ENCODE measurements around the gene CORO1C.
"Not testable (repeated sequence)": the region's sequence is repeated elsewhere in the genome, so short reads cannot be mapped to it uniquely, and the experiment has no call there.

The CORO1C gene

DNA sequence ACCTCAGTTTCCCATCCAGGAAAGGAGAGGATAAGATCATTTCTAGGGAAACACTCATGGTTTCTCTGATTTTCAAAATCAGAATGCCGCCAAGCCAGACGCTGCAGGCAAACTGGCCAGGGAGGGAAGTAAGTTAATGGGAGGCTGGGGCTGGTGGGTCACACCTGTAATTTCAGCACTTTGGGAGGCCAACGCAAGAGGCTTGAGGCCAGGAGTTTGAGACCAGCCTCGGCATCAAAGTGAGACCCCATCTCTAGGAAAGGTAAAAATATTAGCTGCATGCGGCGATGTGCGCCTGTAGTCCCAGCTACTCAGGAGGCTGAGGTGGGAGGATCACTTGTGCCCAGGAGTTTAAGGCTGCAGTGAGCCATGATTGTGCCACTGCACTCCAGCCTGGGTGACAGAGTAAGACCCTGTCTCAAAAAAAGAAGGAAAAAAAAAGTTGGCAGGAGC is 98.2 kb downstream of the CORO1C start:
- DNase-seq, result no peak

DNA sequence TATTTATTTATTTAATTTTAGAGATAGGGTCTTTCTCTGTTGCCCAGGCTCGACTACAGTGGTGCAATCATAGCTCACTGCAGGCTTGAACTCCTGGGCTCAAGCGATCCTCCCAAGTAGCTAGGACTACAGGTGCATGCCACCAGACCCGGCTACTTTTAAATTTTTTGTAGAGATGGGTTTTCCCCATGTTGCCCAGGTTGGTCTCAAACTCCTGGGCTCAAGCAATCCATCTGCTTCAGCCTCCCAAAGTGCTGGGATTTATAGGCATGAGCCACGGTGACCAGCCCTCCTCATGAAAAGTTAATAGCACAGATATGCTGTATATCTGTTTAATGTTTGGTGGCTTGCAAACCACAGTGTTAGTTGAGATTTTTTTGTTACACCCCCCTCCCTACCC is 100.1 kb downstream of the CORO1C start:
- DNase-seq, result not testable (repeated sequence)

DNA sequence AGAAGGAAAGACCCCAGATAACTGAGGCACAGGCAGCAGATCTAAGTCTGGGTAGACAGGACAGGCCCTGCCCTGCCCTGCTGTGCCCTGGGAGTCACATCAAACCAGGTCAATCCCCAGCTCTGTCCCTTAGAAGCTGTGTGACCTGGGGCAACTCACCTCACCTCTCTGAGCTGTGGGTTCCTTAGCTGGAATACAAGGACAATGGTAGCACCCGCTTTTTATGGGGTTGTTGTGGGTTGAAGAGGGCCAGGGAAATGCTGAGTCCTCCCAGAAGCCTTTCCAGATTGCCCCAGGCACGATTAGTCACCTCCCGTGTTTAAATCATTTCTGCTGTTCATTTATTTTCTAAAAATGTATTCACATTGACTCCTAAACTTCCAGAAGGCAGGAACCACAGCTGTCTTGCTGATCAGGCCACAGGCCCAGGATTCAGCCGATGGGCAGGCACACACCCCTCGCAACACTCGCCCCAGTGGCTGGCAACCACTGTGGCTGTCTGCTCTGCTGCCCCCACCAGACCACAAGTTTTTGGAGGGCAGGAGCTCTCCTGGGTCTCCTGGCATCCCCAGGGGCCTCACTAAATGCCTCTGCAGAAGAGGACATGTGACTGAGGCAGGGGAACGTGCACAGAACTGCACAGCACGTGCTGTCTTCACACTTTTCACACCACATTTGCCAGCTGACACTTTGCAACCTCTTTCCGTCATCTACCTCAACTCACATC is 100.7 kb downstream of the CORO1C start:
- no peak for DNase-seq

DNA sequence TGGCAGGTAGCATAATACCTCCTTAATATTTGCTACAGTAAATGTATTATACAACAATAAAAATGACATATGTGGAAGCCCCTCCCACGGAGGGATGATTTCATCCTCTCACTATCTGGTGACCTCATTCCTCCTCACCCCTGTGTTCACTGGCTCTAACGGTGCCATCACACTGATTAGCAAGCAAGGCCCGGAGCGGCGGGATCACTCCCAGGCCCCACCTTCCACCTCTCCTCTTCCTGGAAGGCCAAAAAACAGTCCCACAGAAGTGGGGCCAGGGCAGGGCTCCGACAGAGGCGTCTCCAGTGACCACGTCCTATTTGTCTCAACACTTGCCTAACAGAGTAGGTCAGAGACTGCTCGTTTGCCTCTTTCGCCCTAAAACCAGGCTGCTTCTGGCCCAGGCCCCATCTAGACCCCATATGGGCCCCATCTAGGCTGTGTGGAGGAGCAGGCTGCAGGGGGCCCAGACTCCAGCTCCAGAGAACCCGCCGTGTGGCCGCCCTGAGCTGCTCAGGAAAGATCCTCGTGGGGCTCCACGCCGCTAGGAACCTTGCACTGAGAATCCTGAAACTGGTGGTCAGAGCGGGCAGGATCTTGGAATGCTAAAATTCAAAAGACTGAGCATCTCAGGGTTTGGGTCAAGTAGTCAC is 101.4 kb downstream of the CORO1C start:
- peak; percentile 60 for DNase-seq

DNA sequence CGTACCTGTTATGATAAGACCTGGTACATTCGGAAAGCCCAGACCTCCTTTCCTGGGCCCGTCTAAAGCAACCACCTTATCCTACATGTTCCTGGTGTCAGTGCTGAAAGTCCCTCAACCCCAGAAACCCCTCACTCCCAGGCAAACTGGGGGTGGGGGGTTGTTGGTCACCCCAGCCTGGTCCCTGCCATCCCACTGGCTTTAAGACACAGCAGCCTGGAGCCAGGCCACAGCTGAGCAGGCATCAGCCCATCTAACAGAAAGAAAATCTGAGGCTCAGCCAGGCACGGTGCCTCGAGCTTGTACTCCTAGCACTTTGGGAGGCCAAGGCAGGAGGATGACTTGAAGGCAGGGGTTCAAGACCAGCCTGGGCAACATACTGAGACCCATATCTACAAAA is 102.2 kb downstream of the CORO1C start:
- no peak for DNase-seq

DNA sequence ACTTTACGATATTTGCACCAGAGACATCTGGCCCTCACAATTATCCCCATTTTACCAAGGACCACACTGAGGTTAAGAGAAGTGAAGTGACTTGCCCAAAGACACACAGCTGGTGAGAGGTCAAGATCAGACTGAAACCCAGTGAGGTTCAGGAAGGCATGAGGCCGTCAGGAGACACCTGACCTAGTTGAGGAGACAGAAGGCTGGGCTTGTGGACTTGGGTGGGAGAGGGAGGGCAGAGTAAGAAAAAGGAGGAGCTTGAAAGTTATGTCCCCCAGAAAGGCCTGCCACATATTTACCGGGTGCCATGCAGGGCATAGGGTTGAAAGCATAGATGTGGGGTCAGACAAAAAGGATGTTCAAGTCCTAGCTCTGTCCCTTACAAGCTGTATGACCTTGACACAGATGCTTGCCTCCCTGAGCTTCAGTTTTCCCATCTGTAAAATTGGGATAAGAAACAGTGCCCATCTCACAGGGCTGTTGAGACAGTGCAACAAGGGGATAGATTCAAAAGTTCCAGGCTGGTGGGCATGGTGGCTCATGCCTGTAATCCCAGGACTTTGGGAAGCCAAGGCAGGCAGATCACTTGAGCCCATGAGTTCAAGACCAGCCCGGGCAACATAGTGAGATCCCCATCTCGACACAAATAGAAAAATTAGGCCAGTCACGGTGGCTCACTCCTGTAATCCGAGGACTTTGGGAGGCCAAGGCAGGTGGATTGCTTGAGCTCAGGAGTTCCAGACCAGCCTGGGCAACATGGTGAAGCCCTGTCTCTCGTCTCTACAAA is 104.0 kb downstream of the CORO1C start:
- no peak for DNase-seq

DNA sequence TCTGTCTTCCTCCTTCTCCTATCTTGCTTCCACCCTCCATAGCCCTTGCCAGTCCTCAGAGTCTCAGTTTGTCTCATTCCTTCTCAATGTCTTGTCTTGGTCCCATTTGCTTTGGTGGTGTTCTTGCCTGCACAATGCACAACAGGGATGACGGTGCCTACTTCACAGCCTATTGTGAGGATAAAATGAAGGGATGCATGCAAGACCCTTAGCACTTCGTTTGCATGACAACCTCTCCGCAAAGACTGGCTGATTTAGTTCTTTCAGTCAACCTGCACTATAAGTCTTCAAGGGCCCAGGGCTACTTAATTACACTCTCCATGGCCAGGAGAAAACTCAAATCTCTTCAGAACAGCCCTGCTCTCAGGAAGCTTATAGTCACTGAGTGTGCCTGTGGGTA is 106.1 kb downstream of the CORO1C start:
- no peak for DNase-seq

DNA sequence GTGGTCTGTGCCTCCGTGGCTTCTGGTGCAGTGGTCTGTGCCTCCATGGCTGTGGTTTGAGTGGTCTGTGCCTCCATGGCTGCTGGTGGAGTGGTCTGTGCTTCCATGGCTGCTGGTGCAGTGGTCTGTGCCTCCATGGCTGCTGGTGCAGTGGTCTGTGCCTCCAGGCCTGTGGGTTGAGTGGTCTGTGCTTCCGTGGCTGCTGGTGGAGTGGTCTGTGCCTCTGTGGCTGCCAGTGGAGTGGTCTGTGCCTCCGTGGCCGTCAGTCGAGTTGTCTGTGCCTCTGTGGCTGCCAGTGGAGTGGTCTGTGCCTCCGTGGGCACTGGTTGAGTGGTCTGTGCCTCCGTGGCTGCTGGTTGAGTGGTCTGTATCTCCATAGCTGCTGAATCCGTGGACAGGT is 107.7 kb downstream of the CORO1C start:
- DNase-seq, result no peak

DNA sequence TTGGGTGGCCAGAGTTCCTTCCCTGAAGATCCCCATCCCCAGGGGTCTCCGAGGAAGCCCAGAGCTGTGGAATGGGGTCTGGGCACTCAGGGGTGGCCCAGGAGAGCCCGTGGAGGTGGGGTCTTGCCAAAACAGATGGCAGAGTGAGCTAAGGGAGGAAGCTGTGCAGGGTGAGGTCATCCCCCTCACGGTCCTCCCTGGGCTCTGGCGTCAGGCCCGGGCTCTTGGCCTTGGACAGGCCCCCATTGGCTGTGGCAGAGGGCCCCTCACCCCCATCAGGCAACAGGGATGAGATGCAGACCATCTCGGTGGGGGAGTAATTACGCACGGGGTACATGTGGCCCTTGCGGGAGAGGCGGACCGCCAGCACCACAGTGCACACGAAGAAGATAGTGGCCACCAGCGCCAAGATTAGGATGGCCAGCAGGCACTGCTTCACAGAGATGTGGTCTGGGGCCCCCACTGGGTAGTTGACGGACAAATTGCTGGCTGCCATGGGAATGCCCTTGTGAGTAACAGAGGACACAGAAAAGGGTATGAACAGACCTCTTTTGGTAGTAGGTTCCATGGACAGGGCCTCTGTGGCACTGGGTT is 108.3 kb downstream of the CORO1C start:
- DNase-seq, result no peak

DNA sequence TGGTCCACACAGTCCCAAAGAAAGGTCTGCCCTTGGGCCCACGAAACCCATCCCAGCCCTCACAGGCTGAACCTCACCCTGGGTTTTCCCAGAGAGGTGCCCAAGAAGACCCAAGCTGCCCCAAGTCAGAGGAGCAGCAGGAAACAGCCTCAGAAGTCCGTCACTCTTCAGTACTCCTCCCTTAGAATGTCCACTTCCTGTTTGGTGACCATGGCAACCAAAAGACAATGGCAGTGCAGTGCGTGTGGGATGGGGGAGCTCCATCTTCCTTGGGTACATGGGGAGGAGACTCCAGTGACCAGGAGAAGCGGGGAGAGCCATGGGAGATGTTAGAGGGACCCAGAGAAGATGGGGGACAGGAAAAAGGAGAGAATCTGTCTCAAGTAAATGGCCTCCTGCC is 108.9 kb downstream of the CORO1C start:
- DNase-seq, result no peak

DNA sequence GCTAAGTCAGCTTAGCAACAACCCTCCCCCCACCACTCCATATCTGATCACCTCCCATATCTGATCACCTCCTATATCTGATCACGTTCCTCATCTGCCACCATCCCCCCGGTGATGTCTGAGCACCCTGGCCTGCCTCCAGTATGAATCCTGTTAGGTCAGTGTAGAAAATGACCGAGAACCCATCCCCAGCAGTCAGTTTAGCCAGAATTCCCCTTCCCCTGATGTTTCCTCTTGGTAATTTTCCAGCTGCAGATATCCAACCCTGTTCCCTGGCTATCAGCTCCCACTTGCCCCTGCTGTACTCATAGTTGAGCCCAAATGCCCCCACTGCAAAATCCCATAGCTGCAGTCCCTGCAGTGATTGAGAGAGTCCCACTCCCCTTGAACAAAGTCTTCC is 110.2 kb downstream of the CORO1C start:
- no peak for DNase-seq

DNA sequence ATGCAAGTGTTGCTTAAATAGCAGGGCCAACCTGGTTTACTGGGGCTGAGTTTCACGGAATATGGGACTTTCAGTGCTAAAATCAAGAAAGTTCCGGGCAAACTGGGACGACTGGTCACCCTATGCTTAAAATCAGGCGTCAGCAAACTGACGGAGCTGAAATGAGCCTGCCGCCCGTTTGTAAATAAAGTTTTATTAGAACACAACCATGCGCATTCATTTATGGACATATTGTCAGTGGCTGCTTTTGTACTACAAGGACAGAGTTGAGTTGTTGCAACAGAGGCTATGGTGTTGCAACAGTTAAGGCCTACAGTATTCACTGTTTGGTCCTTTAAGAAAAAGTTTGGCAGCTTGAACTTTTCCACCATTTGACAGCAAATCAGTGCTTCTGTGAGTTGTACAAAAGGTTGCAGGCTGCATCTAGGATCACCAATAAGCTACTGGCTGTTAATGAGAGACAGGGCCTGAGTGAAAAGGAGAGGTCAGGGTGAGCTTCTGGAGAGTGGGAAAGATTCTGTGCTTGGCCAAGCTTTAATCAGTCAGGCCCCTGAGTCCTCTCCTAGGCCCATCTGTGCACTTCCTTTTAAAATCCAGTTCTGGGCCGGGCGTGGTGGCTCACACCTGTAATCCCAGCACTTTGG is 111.0 kb downstream of the CORO1C start:
- DNase-seq, result no peak

DNA sequence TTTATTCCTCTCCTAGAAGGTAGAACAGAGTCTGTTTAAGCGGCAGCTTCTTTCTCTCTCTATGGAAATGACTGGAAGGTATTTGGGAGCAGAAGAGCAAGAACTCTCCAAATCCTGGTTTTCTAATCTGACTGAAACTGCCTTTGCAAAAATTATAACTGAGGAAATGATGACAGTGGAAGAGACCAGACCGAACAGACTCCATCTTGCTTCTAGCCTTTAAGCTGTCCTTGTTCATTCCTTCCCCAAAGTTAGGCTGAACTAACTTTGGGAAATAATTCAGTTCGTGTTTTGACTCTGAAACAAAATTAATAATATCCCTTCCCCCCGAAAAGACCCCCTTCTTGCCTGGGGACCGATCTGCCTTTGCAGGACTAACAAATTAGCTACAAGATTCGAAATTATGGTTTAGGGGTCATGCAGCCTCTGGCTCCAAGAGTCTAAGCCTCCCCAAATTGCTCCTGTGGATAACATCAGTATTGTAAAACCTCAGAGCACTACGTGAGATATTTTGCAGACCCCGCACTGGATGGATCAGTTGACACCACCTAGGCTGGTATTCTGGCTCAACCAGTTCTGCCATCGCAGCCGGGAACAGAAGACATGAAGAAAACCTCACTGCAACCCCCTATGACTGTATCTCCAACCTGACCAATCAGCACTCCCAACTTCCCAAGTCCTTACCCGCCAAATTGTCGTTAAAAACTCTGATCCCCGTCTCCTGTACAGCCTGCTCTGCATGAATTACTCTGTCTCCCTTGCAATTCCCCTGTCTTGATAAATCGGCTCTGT is 111.8 kb downstream of the CORO1C start:
- DNase-seq, result no peak

DNA sequence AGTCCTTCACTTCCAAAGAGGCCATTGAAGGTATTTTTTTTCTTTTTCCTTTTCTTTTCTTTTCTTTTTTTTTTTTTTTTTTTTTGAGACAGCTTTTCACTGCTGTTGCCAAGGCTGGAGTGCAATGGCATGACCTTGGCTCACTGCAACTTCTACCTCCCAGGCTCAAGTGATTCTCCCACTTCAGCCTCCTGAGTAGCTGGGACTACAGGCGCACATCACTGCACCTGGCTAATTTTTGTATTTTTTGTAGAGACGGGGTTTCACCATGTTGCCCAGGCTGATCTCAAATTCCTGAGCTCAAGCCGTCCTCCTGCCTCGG is 112.4 kb downstream of the CORO1C start:
- DNase-seq, result not testable (repeated sequence)

DNA sequence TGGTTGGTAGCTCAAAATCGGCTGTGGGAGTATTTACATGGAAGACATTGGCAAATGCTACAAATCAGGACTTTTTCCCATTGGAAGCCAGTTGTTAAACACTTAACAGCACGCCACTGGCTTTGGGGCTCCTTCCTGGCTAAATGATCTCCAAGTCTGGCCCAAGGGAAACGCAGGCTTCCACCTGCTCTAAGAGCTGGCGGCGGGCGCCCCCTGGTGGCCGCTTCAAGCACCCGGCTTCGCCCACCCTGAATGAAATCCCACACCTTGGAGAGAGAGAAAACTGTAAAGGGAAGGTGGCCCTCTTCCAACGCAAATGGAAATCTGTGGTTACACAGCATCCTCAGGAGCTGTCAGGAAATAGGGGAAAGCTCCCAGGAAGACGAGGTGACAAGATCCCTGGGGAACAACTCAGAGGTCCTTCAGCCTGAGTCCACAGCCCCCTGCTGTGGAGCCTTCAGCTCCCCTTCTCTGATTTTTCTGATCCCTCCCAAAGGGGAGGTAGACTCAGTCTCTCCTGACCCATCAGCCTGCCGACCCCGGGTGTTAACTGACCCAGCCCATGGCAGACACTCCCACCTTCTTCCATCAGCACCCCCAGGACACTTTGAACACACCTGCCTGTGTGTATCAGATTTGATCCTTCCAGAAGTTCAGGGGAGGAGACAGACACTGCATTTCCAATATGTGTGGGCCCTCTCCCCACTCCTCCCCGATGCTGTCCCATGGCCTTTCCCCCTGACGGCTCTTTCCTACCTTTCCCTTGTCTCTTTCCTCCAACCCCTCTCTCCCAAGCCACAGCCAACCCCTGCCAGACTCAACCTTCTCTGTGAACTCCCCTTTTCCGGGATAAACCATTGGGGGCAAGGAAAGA is 113.0 kb downstream of the CORO1C start:
- peak; percentile 79 for DNase-seq

DNA sequence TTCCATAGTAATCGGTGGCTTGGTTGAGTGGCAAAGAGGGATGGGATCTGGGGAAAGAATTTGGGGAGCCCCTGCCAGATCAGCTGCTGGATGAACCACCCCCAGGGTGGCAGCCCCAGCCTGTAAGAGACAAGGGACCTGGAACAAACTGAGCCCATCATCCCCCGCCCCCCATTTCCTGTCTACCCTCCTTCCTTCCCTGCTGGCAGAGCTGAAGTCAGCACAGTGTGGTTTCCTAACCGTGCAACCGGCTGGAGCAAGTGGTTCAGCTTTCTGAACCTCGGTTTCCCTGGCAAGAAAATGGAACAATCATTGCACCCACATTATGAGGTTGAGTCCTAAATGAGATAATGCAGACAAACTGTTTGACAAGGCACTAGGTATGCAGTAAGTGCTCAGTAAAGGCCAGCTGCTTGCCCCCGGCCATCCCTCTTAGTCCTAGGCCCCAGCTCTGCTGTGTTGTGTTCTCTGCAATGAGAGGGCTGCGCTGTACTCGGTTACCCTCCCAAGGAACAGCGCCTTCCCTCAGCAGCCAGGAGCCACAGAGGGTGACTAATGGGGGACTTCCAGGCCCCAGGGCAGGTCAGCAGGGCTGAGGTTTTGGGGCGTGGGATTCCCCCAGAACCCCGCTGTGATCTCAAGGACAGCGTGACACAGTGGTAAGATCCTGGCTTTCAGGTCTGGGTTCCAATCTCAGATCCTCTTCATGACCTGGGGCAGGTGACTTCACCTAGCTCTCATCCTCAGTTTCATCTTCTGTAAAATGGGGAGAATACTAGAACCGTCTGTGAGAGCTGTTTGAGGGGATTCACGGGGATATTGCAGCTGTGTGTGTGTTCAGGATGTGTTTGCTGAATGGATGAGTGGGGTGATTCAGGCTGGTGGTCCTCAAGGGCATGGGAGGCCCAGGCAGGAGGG is 114.1 kb downstream of the CORO1C start:
- peak; percentile 83 for DNase-seq

DNA sequence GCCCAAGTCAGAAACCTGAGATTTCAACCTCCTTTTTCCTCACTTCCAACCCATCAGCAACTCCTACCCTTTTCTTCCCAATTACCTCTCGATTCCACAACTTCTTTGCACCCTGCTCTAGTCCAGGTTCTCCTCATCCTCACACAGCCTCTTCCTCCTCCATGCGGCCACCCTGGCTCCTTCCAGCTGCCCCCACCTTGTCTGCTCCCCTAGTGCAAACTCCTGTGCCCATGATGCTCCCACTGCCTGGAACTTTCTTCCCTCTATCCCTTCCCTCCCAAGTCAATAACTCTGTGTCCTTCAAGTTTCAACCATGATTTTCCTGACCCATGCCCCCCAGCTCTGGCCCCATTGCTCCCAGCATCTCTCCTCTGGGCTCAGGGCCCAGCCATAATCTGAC is 115.0 kb downstream of the CORO1C start:
- no peak for DNase-seq

DNA sequence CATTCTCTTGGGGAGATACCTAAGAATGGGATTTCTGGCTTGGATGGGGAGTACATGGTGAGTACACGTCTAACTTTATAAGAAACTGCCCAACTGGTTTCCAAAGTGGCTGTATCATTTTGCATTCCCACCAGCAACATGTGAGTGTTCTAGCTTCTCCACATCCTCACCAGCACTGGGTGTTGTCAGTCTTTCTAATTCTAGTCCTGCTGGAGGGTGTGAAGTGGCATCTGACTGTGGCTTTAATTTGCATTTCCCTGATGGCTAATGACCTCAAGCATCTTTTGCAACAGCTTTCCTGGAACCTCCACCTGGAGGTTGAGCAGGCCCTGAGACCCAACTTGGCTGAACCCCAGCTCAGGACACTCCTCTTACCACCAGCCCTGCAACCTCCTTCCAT is 115.4 kb downstream of the CORO1C start:
- DNase-seq, result no peak

DNA sequence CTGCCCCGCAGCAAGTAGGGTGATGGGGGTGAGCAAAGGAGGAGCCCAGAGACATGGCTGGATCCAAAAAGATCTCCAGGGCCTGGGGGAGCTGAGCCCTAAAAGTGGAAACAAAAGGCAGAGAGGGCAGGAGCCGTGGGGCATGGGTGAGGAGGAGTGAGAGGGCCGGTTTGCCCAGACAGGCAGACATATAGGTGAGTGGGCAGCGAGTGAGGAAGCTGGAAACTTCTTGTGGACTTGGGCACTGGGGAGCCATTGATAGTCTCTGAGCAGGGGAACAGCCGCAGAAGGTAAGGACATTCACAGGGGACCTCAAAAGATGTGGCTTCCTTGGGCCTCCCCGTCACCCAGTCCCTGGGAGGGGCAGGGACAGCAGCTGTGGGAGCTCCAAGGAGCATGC is 116.7 kb downstream of the CORO1C start:
- no peak for DNase-seq

DNA sequence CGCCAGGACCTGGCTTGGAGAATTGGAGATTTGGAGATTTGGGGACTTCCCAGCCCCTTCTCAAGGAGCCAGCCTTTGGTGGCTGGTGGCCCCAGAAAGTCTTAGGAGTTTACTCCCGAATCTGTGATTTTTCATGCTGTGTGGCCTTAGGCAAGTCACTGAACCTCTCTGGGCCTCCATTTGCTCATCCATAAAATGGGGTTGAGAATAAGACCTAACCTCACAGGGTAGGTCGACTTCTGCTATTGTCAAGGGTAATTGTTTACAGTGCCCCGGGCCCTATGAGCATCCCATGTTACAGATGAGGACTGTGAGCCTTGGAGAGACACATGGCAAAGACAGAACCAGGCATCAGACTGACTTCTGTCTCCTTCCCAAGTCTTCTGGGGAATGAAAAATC is 117.3 kb downstream of the CORO1C start:
- no peak for DNase-seq
